Duodenal mucosa (tissue), 2 donors: Measurements from ENCODE around the gene BACH2.

ENCODE experiments used
- H3K27ac ChIP-seq: one replicate; pipeline ENCODE4 v1.7.0; 2013; ENCODE audit warnings: low read depth, low read length
- H3K27me3 ChIP-seq, 2 donors: one replicate each; pipeline ENCODE4 v1.7.0; 2013; ENCODE audit warnings: low read length in 2 of 2, control low read depth in 1 of 2; ENCODE audit not compliant: insufficient read depth in 2 of 2, control insufficient read depth in 1 of 2
- H3K36me3 ChIP-seq, 2 donors: one replicate each; pipeline ENCODE4 v1.7.0; 2013; ENCODE audit warnings: low read length in 2 of 2, control low read depth in 1 of 2; ENCODE audit not compliant: insufficient read depth in 2 of 2, control insufficient read depth in 1 of 2
- H3K4me1 ChIP-seq, 2 donors: one replicate each; pipeline ENCODE4 v1.7.0; 2013; ENCODE audit warnings: low read length in 2 of 2, control low read depth in 1 of 2; ENCODE audit not compliant: insufficient read depth in 2 of 2, control insufficient read depth in 1 of 2
- H3K4me3 ChIP-seq, 2 donors: one replicate each; pipeline ENCODE4 v1.7.0; 2013; ENCODE audit warnings: low read length in 2 of 2, low read depth in 1 of 2
- H3K9ac ChIP-seq, 2 donors: one replicate each; pipeline ENCODE4 v1.7.0; 2013; ENCODE audit warnings: low read length in 2 of 2, low read depth in 1 of 2
- H3K9me3 ChIP-seq, 2 donors: one replicate each; pipeline ENCODE4 v1.7.0; 2013; ENCODE audit warnings: low read length in 2 of 2, control low read depth in 1 of 2; ENCODE audit not compliant: control insufficient read depth in 1 of 2

The BACH2 gene

DNA sequence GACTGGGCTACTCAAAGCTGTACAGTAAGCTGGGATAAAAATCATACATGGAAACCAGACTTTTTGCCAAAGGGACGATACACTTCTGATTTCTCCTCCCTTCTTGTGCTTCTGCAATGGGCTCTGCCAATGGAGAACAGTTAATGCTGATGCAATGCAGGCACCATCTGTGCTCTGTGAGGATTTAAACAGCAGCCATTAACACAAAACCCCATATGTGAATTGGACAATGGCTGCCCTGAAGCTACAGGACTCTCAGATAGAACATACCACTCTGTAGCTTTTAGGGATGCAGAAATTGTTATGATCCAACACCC lies 330.5 kb downstream of the BACH2 start:
- Histone ChIP-seq H3K4me1 (no peaks in the 10 kb centered on the region), H3K9me3 (no peaks in the 10 kb centered on the region), H3K27ac (no peak overlapping the region), H3K27me3 (no peaks in the 10 kb centered on the region), H3K36me3 (no peaks in the 10 kb centered on the region), H3K9ac (no peak overlapping the region), H3K4me3 (no peak overlapping the region)

DNA sequence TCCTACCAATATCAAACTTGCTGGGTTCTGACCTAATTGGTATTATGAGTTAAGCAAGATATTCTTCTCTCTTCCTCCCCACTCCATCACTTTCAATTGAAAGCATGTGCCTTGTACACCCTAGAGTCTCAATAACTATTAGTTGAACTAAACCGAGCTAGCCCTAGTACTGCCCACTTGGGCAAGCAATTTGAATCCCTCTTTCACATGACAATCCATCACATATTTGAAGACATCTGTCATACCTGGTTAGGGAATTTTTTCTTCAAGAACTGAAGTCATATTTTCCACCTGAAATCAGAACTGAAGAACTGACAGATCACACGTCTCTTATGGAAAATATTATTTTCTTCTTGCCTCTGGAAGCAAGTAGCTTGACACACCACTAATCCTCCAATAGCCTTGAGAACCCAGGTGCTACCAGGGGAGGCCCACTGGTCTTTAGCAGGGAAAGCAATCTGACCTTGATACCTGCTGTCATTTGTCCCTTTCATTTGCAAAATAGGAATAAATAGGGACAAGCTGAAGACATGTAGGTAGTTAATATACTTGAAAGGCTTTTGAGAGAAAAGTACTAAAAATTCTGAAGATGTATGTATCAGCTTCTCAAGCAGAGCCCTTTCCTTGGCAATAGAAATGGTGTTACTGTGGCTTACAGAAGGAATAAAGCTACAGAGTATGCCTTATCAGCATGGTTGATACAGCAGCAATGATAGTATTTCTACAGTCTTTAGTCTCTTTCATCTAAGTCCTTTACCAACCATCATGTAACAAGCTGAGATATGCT lies 331.0 kb downstream of the BACH2 start:
- Histone ChIP-seq H3K9ac (no peak overlapping the region), H3K36me3 (no peaks in the 10 kb centered on the region), H3K4me3 (no peak overlapping the region), H3K4me1 (no peaks in the 10 kb centered on the region), H3K27me3 (no peaks in the 10 kb centered on the region), H3K27ac (no peak overlapping the region), H3K9me3 (no peaks in the 10 kb centered on the region)

GRCh38 chr6:89963391-89963790 lies 333.3 kb downstream of the BACH2 start:
- H3K27me3 ChIP-seq: no peaks in the 10 kb centered on the region
- H3K4me3 ChIP-seq: no peak overlapping the region
- H3K9ac ChIP-seq: no peak overlapping the region
- H3K9me3 ChIP-seq: no peaks in the 10 kb centered on the region
- H3K36me3 ChIP-seq: no peaks in the 10 kb centered on the region
- H3K27ac ChIP-seq: no peak overlapping the region
- no peaks in the 10 kb centered on the region for H3K4me1 ChIP-seq

DNA sequence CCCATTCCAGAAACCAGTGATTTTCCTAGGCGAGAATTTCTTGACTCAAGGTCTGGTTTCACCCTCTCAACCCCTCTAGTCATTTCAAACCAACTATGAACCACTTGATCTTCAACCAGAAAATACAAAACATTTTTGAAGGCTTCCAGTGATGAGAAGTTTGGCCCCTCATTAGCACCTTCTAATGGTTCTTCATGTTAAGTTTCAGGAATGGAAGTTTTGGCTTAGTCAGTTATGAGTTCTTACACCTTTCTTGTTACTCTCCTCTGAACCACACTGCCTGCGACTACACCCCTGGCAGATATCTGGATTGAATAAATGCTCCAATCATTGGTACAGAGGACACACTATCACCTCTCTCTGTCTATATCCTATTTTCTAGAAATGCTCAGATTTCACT lies 335.2 kb downstream of the BACH2 start:
- Histone ChIP-seq H3K27me3 (no peaks in the 10 kb centered on the region), H3K9me3 (no peaks in the 10 kb centered on the region), H3K4me3 (no peak overlapping the region)

GRCh38 chr6:89959883-89960282 lies 336.8 kb downstream of the BACH2 start:
- H3K36me3 ChIP-seq: no peaks in the 10 kb centered on the region
- H3K27me3 ChIP-seq: no peaks in the 10 kb centered on the region
- no peaks in the 10 kb centered on the region for H3K4me1 ChIP-seq
- no peak overlapping the region for H3K9ac ChIP-seq
- H3K4me3 ChIP-seq: no peak overlapping the region
- no peaks in the 10 kb centered on the region for H3K9me3 ChIP-seq
- H3K27ac ChIP-seq: no peak overlapping the region

More for the DNA sequence above, 335.2 kb downstream of the BACH2 start:
- H3K27ac ChIP-seq: no peak overlapping the region
- H3K4me1 ChIP-seq: no peaks in the 10 kb centered on the region
- H3K9ac ChIP-seq: no peak overlapping the region
- no peaks in the 10 kb centered on the region for H3K36me3 ChIP-seq

DNA sequence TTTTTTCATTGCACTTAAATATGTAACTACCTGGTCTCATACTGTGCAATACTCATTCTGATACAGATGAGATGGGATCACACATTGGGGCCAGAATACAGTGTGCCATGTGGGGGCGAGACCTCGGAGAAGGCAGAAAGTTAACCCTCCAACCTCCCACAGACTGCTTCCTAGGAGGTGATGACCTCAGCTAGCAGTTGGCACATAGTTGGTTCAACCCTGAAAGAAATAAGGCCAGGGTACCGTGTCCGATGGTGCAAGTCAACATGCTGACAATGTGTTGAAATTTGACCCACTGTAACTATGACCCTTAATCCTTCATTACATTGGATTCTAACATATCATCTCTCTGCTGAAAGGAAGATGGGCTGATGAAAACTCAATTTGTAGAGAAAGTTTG lies 340.5 kb downstream of the BACH2 start:
- H3K9ac ChIP-seq: no peak overlapping the region
- no peaks in the 10 kb centered on the region for H3K36me3 ChIP-seq
- no peaks in the 10 kb centered on the region for H3K4me1 ChIP-seq
- no peaks in the 10 kb centered on the region for H3K27me3 ChIP-seq
- H3K27ac ChIP-seq: no peak overlapping the region
- no peak overlapping the region for H3K4me3 ChIP-seq
- H3K9me3 ChIP-seq: no peaks in the 10 kb centered on the region

- no peak overlapping the region for H3K27ac ChIP-seq
- H3K9me3 ChIP-seq: no peaks in the 10 kb centered on the region
- H3K27me3 ChIP-seq: no peaks in the 10 kb centered on the region
- H3K4me3 ChIP-seq: no peak overlapping the region
- H3K9ac ChIP-seq: no peak overlapping the region
- no peaks in the 10 kb centered on the region for H3K36me3 ChIP-seq
- H3K4me1 ChIP-seq: no peaks in the 10 kb centered on the region
These were observed 341.3 kb downstream of the BACH2 start for GRCh38 chr6:89955364-89955763.

- no peaks in the 10 kb centered on the region for H3K27me3 ChIP-seq
- no peak overlapping the region for H3K4me3 ChIP-seq
- no peaks in the 10 kb centered on the region for H3K4me1 ChIP-seq
- H3K27ac ChIP-seq: no peak overlapping the region
- no peak overlapping the region for H3K9ac ChIP-seq
- H3K9me3 ChIP-seq: no peaks in the 10 kb centered on the region
- no peaks in the 10 kb centered on the region for H3K36me3 ChIP-seq
These were observed 341.9 kb downstream of the BACH2 start for GRCh38 chr6:89954721-89955148.

DNA sequence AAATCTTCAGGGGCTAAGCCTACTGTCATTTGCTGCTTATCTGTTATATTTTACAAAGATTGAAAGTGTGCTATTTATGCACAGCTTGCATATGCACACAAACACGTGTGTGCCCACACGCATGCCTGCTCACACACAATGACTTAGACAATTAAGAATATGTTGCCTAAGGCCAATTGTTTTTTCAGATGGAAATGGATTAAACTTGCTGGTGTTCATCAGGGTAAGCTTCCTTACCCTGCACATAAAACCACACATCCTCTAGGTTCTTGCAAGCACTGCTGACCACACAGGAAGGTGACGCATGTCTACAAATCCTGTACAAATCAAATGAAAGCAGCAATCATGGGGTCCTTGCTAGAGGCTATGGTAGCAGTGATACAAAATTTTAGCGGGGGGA lies 344.0 kb downstream of the BACH2 start:
- H3K9me3 ChIP-seq: no peaks in the 10 kb centered on the region
- H3K4me3 ChIP-seq: no peak overlapping the region
- no peaks in the 10 kb centered on the region for H3K27me3 ChIP-seq
- H3K27ac ChIP-seq: no peak overlapping the region
- H3K4me1 ChIP-seq: no peaks in the 10 kb centered on the region
- H3K9ac ChIP-seq: no peak overlapping the region
- no peaks in the 10 kb centered on the region for H3K36me3 ChIP-seq

GRCh38 chr6:89952105-89952671 lies 344.5 kb downstream of the BACH2 start:
- Histone ChIP-seq H3K9ac (no peak overlapping the region), H3K36me3 (no peaks in the 10 kb centered on the region), H3K27me3 (no peaks in the 10 kb centered on the region), H3K9me3 (no peaks in the 10 kb centered on the region), H3K27ac (no peak overlapping the region), H3K4me1 (no peaks in the 10 kb centered on the region), H3K4me3 (no peak overlapping the region)
